ENCODE data around the gene PLEKHA1. TPM values are rescaled to one million over a fixed set of nuclear protein-coding genes. Genes with fewer than 3 reads are reported as not detected.

PLEKHA1 gene
- total RNA-seq, 1 experiment from 2014 or later: 18.9 TPM

- ChIA-PET POLR2A (ENCODE audit: low non-redundant PET) (no interaction called here), CTCF (no interaction called here)
- intact Hi-C loops (cut with micrococcal nuclease; ENCODE audit: unreplicated experiment): no loop called here
- no TSS peak for BruUV-seq (replicated peaks)
- Histone ChIP-seq H3K36me3 (ENCODE audit: insufficient read depth, low read length, poor library complexity, severe bottlenecking) (no peaks in the 10 kb centered on the region), H3K4me1 (ENCODE audit: insufficient read depth, low read length, poor library complexity, severe bottlenecking) (peaks cover 4% of the 10 kb centered on the region), H3K9me3 (ENCODE audit: low read depth, low read length, poor library complexity, severe bottlenecking) (no peaks in the 10 kb centered on the region), H3K27ac (ENCODE audit: low read depth, low read length, poor library complexity, severe bottlenecking) (no peak overlapping the region), H3K27me3 (replicated peaks; ENCODE audit: insufficient read depth, low read depth, low read length, poor library complexity) (no peaks in the 10 kb centered on the region), H3K4me3 (ENCODE audit: low read depth, low read length, poor library complexity, severe bottlenecking) (no peak overlapping the region)
- DNase-seq (ENCODE audit: low spot score): no peak
- TF ChIP-seq EZH2 (IDR thresholded peaks at IDR 0.05; ENCODE audit: borderline replicate concordance, low read depth, low read length, poor library complexity, severe bottlenecking): no peak
- no peak for TF ChIP-seq CTCF (conservative IDR thresholded peaks at IDR 0.05; ENCODE audit: low read depth, low read length)
Measured at GRCh38 chr10:122449153-122449552, 74.6 kb downstream of the PLEKHA1 start.

DNA sequence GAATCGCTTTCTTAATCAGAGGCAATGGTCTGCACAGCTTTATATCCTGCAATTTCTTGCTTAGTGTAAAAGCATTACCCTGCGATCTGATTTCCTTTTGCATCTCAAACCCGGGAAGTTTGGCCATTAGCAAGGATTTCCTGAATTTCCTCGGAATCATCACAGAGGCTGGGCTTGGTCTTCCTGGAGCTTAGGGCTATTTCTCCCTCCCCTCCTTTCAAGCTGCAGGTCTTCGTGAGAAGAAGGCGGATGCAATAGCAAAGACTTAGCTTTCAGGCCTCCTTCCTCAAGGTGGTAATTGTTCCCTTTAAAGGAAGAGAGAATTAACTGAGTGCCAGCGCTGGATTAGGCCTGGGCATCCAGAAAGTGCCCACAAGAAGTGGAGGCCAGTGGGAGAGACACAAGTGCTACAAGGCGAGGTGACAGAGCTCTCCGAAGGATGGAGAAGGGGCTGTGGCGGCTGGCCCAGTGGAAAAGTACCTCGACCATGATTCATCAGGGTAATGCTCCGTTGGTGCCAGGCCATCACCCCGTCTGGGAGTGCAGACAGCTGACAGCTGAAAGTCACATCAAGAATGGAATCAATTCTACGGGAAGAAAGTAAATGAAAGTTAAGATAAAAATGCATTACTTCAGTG, 76.0 kb downstream of the PLEKHA1 start:
- Histone ChIP-seq H3K36me3 (ENCODE audit: insufficient read depth, low read length, poor library complexity, severe bottlenecking) (no peaks in the 10 kb centered on the region), H3K4me3 (ENCODE audit: low read depth, low read length, poor library complexity, severe bottlenecking) (no peak overlapping the region), H3K9me3 (ENCODE audit: low read depth, low read length, poor library complexity, severe bottlenecking) (no peaks in the 10 kb centered on the region), H3K4me1 (ENCODE audit: insufficient read depth, low read length, poor library complexity, severe bottlenecking) (peaks cover 4% of the 10 kb centered on the region), H3K27ac (ENCODE audit: low read depth, low read length, poor library complexity, severe bottlenecking) (no peak overlapping the region), H3K27me3 (replicated peaks; ENCODE audit: insufficient read depth, low read depth, low read length, poor library complexity) (no peaks in the 10 kb centered on the region)
- ChIA-PET POLR2A (ENCODE audit: low non-redundant PET) (no interaction called here), CTCF (no interaction called here)
- DNase-seq (ENCODE audit: low spot score): no peak
- BruUV-seq (replicated peaks): no TSS peak
- TF ChIP-seq EZH2 (IDR thresholded peaks at IDR 0.05; ENCODE audit: borderline replicate concordance, low read depth, low read length, poor library complexity, severe bottlenecking): no peak
- no peak for TF ChIP-seq CTCF (conservative IDR thresholded peaks at IDR 0.05; ENCODE audit: low read depth, low read length)
- intact Hi-C loops (cut with micrococcal nuclease; ENCODE audit: unreplicated experiment): no loop called here

DNA sequence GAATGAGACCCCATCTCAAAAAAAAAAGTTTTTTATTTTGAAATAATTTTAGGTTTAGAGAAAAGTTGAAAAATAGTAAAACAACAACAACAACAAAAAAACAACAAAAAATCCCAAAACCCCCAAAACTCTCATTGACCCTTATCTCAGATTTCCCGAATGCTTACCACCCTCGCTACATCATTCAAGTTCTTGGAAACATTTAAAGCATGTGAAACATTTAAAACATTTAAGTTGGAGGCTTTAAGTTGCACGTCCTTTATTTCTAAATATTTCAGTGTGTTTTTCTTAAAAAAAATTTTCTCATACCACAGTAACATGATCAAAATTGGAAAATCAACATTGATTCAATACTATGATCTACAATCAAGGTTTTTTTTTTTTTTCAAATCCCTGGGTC, 79.6 kb downstream of the PLEKHA1 start:
- no peaks in the 10 kb centered on the region for H3K4me1 ChIP-seq (ENCODE audit: insufficient read depth, low read length, poor library complexity, severe bottlenecking)
- CTCF ChIA-PET: no interaction called here
- no peak for TF ChIP-seq EZH2 (IDR thresholded peaks at IDR 0.05; ENCODE audit: borderline replicate concordance, low read depth, low read length, poor library complexity, severe bottlenecking)
- no peak for TF ChIP-seq CTCF (conservative IDR thresholded peaks at IDR 0.05; ENCODE audit: low read depth, low read length)
- POLR2A ChIA-PET (ENCODE audit: low non-redundant PET): no interaction called here
- DNase-seq (ENCODE audit: low spot score): no peak
- no peak overlapping the region for H3K4me3 ChIP-seq (ENCODE audit: low read depth, low read length, poor library complexity, severe bottlenecking)
- no peak overlapping the region for H3K27ac ChIP-seq (ENCODE audit: low read depth, low read length, poor library complexity, severe bottlenecking)
- no TSS peak for BruUV-seq (replicated peaks)
- no peaks in the 10 kb centered on the region for H3K36me3 ChIP-seq (ENCODE audit: insufficient read depth, low read length, poor library complexity, severe bottlenecking)
- intact Hi-C loops (cut with micrococcal nuclease; ENCODE audit: unreplicated experiment): no loop called here
- no peaks in the 10 kb centered on the region for H3K27me3 ChIP-seq (replicated peaks; ENCODE audit: insufficient read depth, low read depth, low read length, poor library complexity)
- no peaks in the 10 kb centered on the region for H3K9me3 ChIP-seq (ENCODE audit: low read depth, low read length, poor library complexity, severe bottlenecking)

Data from A673 (cell line).